ENCODE measurements around the gene NCKAP5.

NCKAP5 gene

GRCh38 chr2:133458280-133458679, 110.0 kb downstream of the NCKAP5 start:
- no peak overlapping the region for H3K14ac ChIP-seq (ENCODE audit: low read length)
- no peak overlapping the region for H2BK5ac ChIP-seq (ENCODE audit: low read length)
- no peak overlapping the region for H3K4me2 ChIP-seq (ENCODE audit: insufficient read depth, low read length, poor library complexity, severe bottlenecking)
- H3K9me3 ChIP-seq (replicated peaks in 1 of 2; ENCODE audit: control insufficient read depth in 2 of 2, insufficient read depth in 1 of 2, low read depth in 1 of 2, low read length in 2 of 2) = peaks cover 2 to 26% of the 10 kb centered on the region in 2 donors
- H3K79me1 ChIP-seq (ENCODE audit: low read depth, low read length) = no peaks in the 10 kb centered on the region
- H3K18ac ChIP-seq (ENCODE audit: low read length) = no peak overlapping the region
- peaks cover 0 to 89% of the 10 kb centered on the region in 2 donors for H3K36me3 ChIP-seq (replicated peaks in 1 of 2; ENCODE audit: control insufficient read depth in 2 of 2, insufficient read depth in 2 of 2, low read length in 2 of 2)
- no peak overlapping the region for H2BK12ac ChIP-seq (ENCODE audit: low read length)
- no peak for DNase-seq (ENCODE audit: low spot score)
- H3K4ac ChIP-seq (ENCODE audit: low read length) = no peak overlapping the region
- no peak overlapping the region for H2AFZ ChIP-seq (ENCODE audit: low read length)
- no peak overlapping the region for H3K9ac ChIP-seq (ENCODE audit: low read depth, low read length, poor library complexity)
- no peak overlapping the region for H2AK5ac ChIP-seq (ENCODE audit: low read depth, low read length)
- no peak overlapping the region for H4K91ac ChIP-seq (ENCODE audit: low read depth, low read length, poor library complexity)
- H2BK120ac ChIP-seq (ENCODE audit: low read depth, low read length) = no peak overlapping the region
- H3K27ac ChIP-seq (replicated peaks; ENCODE audit: low read length) = no peak overlapping the region
- H3K4me3 ChIP-seq (ENCODE audit: low read length in 2 of 2) = no peak overlapping the region
- no peak overlapping the region for H2BK15ac ChIP-seq (ENCODE audit: low read length)
- no peaks in the 10 kb centered on the region for H3K27me3 ChIP-seq (ENCODE audit: control insufficient read depth in 3 of 3, insufficient read depth in 3 of 3, low read depth in 1 of 3, low read length in 3 of 3)
- no peak overlapping the region for H3K23ac ChIP-seq (ENCODE audit: low read depth, low read length, poor library complexity)
- peaks cover 0 to 1% of the 10 kb centered on the region in 2 donors for H3K4me1 ChIP-seq (ENCODE audit: control insufficient read depth in 2 of 2, insufficient read depth in 1 of 2, low read depth in 1 of 2, low read length in 2 of 2)
- WGBS, 2 donors (ENCODE audit: extremely low coverage in 2 of 2, insufficient read length in 2 of 2, insufficient replicate concordance in 1 of 2) = no CpG with 5 or more reads among the region's 3 CpGs
- no peak overlapping the region for H4K8ac ChIP-seq (ENCODE audit: low read depth, low read length)

DNA sequence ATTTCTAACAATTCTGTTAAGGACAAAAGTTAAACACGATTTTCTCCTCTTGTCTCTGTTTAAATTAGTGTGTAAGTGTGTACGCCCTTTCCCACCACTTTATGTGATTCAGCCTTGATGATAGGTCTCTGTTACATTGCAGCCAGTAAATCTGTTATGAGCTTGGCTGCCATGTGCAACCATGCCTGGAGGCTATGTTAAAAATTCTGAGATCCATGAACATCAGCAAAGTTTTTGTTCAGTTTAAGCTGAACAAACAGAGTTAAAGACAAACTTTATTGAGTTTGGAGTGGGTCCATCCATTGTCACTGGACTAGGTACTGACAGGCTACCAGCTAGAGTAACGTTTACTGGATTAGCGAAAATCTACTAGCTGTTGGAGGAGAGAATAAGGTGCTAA, 110.4 kb downstream of the NCKAP5 start:
- Histone ChIP-seq H3K14ac (ENCODE audit: low read length) (no peak overlapping the region), H3K79me1 (ENCODE audit: low read depth, low read length) (no peaks in the 10 kb centered on the region)

DNA sequence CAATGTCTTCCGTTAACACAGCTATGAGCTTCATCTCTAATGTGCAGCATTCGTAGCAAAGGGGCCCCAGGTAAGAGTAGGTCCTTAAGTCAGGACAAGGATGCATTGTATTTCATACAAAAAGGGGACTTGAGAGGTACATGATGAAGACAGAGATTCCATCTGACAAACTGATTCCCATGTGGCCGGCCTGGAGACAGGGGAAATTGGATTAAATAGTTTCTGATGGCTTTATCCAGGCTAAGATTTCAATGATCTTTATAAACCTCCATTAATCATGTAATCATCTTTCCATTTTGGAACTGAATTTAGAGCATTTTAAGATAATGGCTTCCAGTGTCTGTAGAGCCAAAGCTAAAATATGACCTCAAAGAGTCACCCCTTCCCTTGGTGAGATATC, 111.3 kb downstream of the NCKAP5 start:
- no peak overlapping the region for H3K4me2 ChIP-seq (ENCODE audit: insufficient read depth, low read length, poor library complexity, severe bottlenecking)
- peaks cover 3 to 5% of the 10 kb centered on the region in 2 donors for H3K4me1 ChIP-seq (ENCODE audit: control insufficient read depth in 2 of 2, insufficient read depth in 1 of 2, low read depth in 1 of 2, low read length in 2 of 2)
- no peak overlapping the region for H3K4ac ChIP-seq (ENCODE audit: low read length)
- no peak overlapping the region for H4K91ac ChIP-seq (ENCODE audit: low read depth, low read length, poor library complexity)
- H3K4me3 ChIP-seq (ENCODE audit: low read length in 2 of 2) = no peak overlapping the region
- H3K14ac ChIP-seq (ENCODE audit: low read length) = no peak overlapping the region
- no peak overlapping the region for H2BK15ac ChIP-seq (ENCODE audit: low read length)
- no peak overlapping the region for H3K18ac ChIP-seq (ENCODE audit: low read length)
- H2BK120ac ChIP-seq (ENCODE audit: low read depth, low read length) = no peak overlapping the region
- H3K27ac ChIP-seq (replicated peaks; ENCODE audit: low read length) = no peak overlapping the region
- H4K8ac ChIP-seq (ENCODE audit: low read depth, low read length) = no peak overlapping the region
- no peak overlapping the region for H2AFZ ChIP-seq (ENCODE audit: low read length)
- H2BK5ac ChIP-seq (ENCODE audit: low read length) = no peak overlapping the region
- no peak overlapping the region for H3K23ac ChIP-seq (ENCODE audit: low read depth, low read length, poor library complexity)
- no CpG with 5 or more reads among the region's 3 CpGs for WGBS, 2 donors (ENCODE audit: extremely low coverage in 2 of 2, insufficient read length in 2 of 2, insufficient replicate concordance in 1 of 2)
- H3K27me3 ChIP-seq (ENCODE audit: control insufficient read depth in 3 of 3, insufficient read depth in 3 of 3, low read depth in 1 of 3, low read length in 3 of 3) = no peaks in the 10 kb centered on the region
- peaks cover 0 to 85% of the 10 kb centered on the region in 2 donors for H3K36me3 ChIP-seq (replicated peaks in 1 of 2; ENCODE audit: control insufficient read depth in 2 of 2, insufficient read depth in 2 of 2, low read length in 2 of 2)
- DNase-seq (ENCODE audit: low spot score) = no peak
- no peaks in the 10 kb centered on the region for H3K79me1 ChIP-seq (ENCODE audit: low read depth, low read length)
- H3K9me3 ChIP-seq (replicated peaks in 1 of 2; ENCODE audit: control insufficient read depth in 2 of 2, insufficient read depth in 1 of 2, low read depth in 1 of 2, low read length in 2 of 2) = peaks cover 2 to 18% of the 10 kb centered on the region in 2 donors
- no peak overlapping the region for H3K9ac ChIP-seq (ENCODE audit: low read depth, low read length, poor library complexity)
- H2BK12ac ChIP-seq (ENCODE audit: low read length) = no peak overlapping the region
- no peak overlapping the region for H2AK5ac ChIP-seq (ENCODE audit: low read depth, low read length)

More for the DNA sequence above, 110.4 kb downstream of the NCKAP5 start:
- Histone ChIP-seq H3K27me3 (ENCODE audit: control insufficient read depth in 3 of 3, insufficient read depth in 3 of 3, low read depth in 1 of 3, low read length in 3 of 3) (no peaks in the 10 kb centered on the region), H3K4ac (ENCODE audit: low read length) (no peak overlapping the region), H2AK5ac (ENCODE audit: low read depth, low read length) (no peak overlapping the region), H2BK5ac (ENCODE audit: low read length) (no peak overlapping the region), H3K9me3 (replicated peaks in 1 of 2; ENCODE audit: control insufficient read depth in 2 of 2, insufficient read depth in 1 of 2, low read depth in 1 of 2, low read length in 2 of 2) (peaks cover 2 to 23% of the 10 kb centered on the region in 2 donors), H3K36me3 (replicated peaks in 1 of 2; ENCODE audit: control insufficient read depth in 2 of 2, insufficient read depth in 2 of 2, low read length in 2 of 2) (peaks cover 0 to 85% of the 10 kb centered on the region in 2 donors), H4K8ac (ENCODE audit: low read depth, low read length) (no peak overlapping the region), H2BK15ac (ENCODE audit: low read length) (no peak overlapping the region), H2AFZ (ENCODE audit: low read length) (no peak overlapping the region), H3K23ac (ENCODE audit: low read depth, low read length, poor library complexity) (no peak overlapping the region), H2BK120ac (ENCODE audit: low read depth, low read length) (no peak overlapping the region), H2BK12ac (ENCODE audit: low read length) (no peak overlapping the region), H3K4me3 (ENCODE audit: low read length in 2 of 2) (no peak overlapping the region), H3K4me1 (ENCODE audit: control insufficient read depth in 2 of 2, insufficient read depth in 1 of 2, low read depth in 1 of 2, low read length in 2 of 2) (peaks cover under 1 to 1% of the 10 kb centered on the region in 2 donors), H3K9ac (ENCODE audit: low read depth, low read length, poor library complexity) (no peak overlapping the region), H3K4me2 (ENCODE audit: insufficient read depth, low read length, poor library complexity, severe bottlenecking) (no peak overlapping the region), H3K27ac (replicated peaks; ENCODE audit: low read length) (no peak overlapping the region), H3K18ac (ENCODE audit: low read length) (no peak overlapping the region), H4K91ac (ENCODE audit: low read depth, low read length, poor library complexity) (no peak overlapping the region)
- no peak for DNase-seq (ENCODE audit: low spot score)
- no CpG with 5 or more reads among the region's 4 CpGs for WGBS, 2 donors (ENCODE audit: extremely low coverage in 2 of 2, insufficient read length in 2 of 2, insufficient replicate concordance in 1 of 2)

GRCh38 chr2:133456156-133456555, 112.1 kb downstream of the NCKAP5 start:
- Histone ChIP-seq H3K4ac (ENCODE audit: low read length) (no peak overlapping the region), H3K27me3 (ENCODE audit: control insufficient read depth in 3 of 3, insufficient read depth in 3 of 3, low read depth in 1 of 3, low read length in 3 of 3) (no peaks in the 10 kb centered on the region), H2AFZ (ENCODE audit: low read length) (no peak overlapping the region), H3K27ac (replicated peaks; ENCODE audit: low read length) (no peak overlapping the region), H3K4me2 (ENCODE audit: insufficient read depth, low read length, poor library complexity, severe bottlenecking) (no peak overlapping the region), H4K91ac (ENCODE audit: low read depth, low read length, poor library complexity) (no peak overlapping the region), H3K9me3 (replicated peaks in 1 of 2; ENCODE audit: control insufficient read depth in 2 of 2, insufficient read depth in 1 of 2, low read depth in 1 of 2, low read length in 2 of 2) (peaks cover 0 to 12% of the 10 kb centered on the region in 2 donors), H3K79me1 (ENCODE audit: low read depth, low read length) (no peaks in the 10 kb centered on the region), H3K23ac (ENCODE audit: low read depth, low read length, poor library complexity) (no peak overlapping the region), H2BK5ac (ENCODE audit: low read length) (no peak overlapping the region), H2BK12ac (ENCODE audit: low read length) (no peak overlapping the region), H3K36me3 (replicated peaks in 1 of 2; ENCODE audit: control insufficient read depth in 2 of 2, insufficient read depth in 2 of 2, low read length in 2 of 2) (peaks cover 0 to 85% of the 10 kb centered on the region in 2 donors), H2AK5ac (ENCODE audit: low read depth, low read length) (no peak overlapping the region), H3K18ac (ENCODE audit: low read length) (no peak overlapping the region), H3K9ac (ENCODE audit: low read depth, low read length, poor library complexity) (no peak overlapping the region), H2BK15ac (ENCODE audit: low read length) (no peak overlapping the region), H2BK120ac (ENCODE audit: low read depth, low read length) (no peak overlapping the region), H4K8ac (ENCODE audit: low read depth, low read length) (no peak overlapping the region), H3K14ac (ENCODE audit: low read length) (no peak overlapping the region), H3K4me1 (ENCODE audit: control insufficient read depth in 2 of 2, insufficient read depth in 1 of 2, low read depth in 1 of 2, low read length in 2 of 2) (peaks cover 3 to 5% of the 10 kb centered on the region in 2 donors), H3K4me3 (ENCODE audit: low read length in 2 of 2) (no peak overlapping the region)
- no peak for DNase-seq (ENCODE audit: low spot score)
- WGBS, 2 donors (ENCODE audit: extremely low coverage in 2 of 2, insufficient read length in 2 of 2, insufficient replicate concordance in 1 of 2) = no CpG with 5 or more reads among the region's 5 CpGs
